Ishikawa (cell line): Measurements from ENCODE around the gene MUSK.

ENCODE experiments used
- EGR1 ChIP-seq: IDR thresholded peaks from 2 replicates; pipeline ENCODE4 v1.6.1; 2012
- FOXM1 ChIP-seq: IDR thresholded peaks from 2 replicates; pipeline ENCODE4 v1.6.1; 2012; ENCODE audit warnings: low read depth, borderline replicate concordance
- YY1 ChIP-seq: IDR thresholded peaks from 2 replicates; pipeline ENCODE4 v1.6.1; 2012; ENCODE audit warnings: low read depth
- TF ChIP-seq, protein P1 (sequence below): IDR thresholded peaks from 2 replicates; pipeline ENCODE4 v1.6.1; 2012
- TF ChIP-seq, protein P2 (sequence below): IDR thresholded peaks from 2 replicates; pipeline ENCODE4 v1.6.1; 2012; ENCODE audit warnings: low read depth, mild to moderate bottlenecking

DNA sequence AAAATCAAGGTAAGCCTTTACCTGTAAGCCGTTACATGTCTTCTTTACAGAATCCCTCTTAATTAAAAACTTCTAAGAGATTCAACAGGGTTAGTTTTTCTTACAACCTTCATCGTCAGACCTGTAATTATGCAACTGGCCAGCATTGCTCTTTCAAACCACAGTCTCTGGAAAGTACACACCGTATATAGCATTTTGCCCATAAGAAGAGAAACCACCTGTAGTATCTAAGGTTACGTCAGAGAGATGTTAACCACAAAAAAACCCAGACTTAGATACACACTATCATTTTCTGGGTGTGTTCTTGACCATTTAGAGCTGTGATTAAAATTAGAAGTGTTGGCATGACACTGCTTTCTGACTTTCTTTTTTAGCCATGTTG is 140.0 kb downstream of the MUSK start:
- TF ChIP-seq YY1 (no peak), FOXM1 (no peak), EGR1 (no peak)
- TF ChIP-seq, protein P1, sequence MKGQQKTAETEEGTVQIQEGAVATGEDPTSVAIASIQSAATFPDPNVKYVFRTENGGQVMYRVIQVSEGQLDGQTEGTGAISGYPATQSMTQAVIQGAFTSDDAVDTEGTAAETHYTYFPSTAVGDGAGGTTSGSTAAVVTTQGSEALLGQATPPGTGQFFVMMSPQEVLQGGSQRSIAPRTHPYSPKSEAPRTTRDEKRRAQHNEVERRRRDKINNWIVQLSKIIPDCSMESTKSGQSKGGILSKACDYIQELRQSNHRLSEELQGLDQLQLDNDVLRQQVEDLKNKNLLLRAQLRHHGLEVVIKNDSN: no peak
- TF ChIP-seq, protein P2, sequence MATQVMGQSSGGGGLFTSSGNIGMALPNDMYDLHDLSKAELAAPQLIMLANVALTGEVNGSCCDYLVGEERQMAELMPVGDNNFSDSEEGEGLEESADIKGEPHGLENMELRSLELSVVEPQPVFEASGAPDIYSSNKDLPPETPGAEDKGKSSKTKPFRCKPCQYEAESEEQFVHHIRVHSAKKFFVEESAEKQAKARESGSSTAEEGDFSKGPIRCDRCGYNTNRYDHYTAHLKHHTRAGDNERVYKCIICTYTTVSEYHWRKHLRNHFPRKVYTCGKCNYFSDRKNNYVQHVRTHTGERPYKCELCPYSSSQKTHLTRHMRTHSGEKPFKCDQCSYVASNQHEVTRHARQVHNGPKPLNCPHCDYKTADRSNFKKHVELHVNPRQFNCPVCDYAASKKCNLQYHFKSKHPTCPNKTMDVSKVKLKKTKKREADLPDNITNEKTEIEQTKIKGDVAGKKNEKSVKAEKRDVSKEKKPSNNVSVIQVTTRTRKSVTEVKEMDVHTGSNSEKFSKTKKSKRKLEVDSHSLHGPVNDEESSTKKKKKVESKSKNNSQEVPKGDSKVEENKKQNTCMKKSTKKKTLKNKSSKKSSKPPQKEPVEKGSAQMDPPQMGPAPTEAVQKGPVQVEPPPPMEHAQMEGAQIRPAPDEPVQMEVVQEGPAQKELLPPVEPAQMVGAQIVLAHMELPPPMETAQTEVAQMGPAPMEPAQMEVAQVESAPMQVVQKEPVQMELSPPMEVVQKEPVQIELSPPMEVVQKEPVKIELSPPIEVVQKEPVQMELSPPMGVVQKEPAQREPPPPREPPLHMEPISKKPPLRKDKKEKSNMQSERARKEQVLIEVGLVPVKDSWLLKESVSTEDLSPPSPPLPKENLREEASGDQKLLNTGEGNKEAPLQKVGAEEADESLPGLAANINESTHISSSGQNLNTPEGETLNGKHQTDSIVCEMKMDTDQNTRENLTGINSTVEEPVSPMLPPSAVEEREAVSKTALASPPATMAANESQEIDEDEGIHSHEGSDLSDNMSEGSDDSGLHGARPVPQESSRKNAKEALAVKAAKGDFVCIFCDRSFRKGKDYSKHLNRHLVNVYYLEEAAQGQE: no peak
